K562 (cell line): Measurements from ENCODE around the gene SPATA20. TPM values are rescaled to one million over a fixed set of nuclear protein-coding genes. Genes with fewer than 3 reads are reported as not detected.
A peak's percentile ranks its signal among the peaks of the same experiment; 100 is the strongest.

ENCODE experiments used
- ATAC-seq: fragments of 200-7000 bp; cut with Tn5 transposase; 3 replicates; pipeline ENCODE4 v1.9.1; 2020; ENCODE audit warnings: moderate library complexity
- BruUV-seq: library from RNA; stranded (reverse); fragments of 400-500 nt; replicated peaks from 2 replicates; lab custom pipeline; 2021; lab: Mats Ljungman, UMichigan
- CTCF ChIA-PET: fragments of 300-600 bp; formaldehyde crosslinking; extraction: SDS; loops from one replicate; lab custom pipeline; 2021; ENCODE audit warnings: low intra/inter-chr PET ratio; lab: Yijun Ruan, JAX
- POLR2A ChIA-PET: fragments of 300-600, 350-650 bp; sonication (Branson Sonifier 250); formaldehyde crosslinking; extraction: SDS; loops from one replicate; lab custom pipeline; 2021; ENCODE audit warnings: antibody characterized with exemption, inconsistent platforms; lab: Yijun Ruan, JAX
- DNase-seq, 4 experiments: peaks; one replicate each; pipeline versions ENCODE4 v3.0.0 to v3.0.0-alpha.2; 2011 to 2018; ENCODE audit warnings: low spot score in 3 of 4, mixed read lengths in 3 of 4; ENCODE audit errors: extremely low read depth in 1 of 4
- FAIRE-seq: peaks from 2 replicates; lab custom pipeline; 2011; peaks lifted over from hg19 to GRCh38; lab: Jason Lieb, UNC
- H2AFZ ChIP-seq: 2 replicates; pipeline ENCODE4 v1.6.0; 2011; ENCODE audit warnings: low read depth, low read length, control low read depth, inconsistent platforms
- H3K27ac ChIP-seq: fragments of 200-600 bp; 3 replicates; pipeline ENCODE4 v1.8.0; 2011; ENCODE audit warnings: low read depth, mild to moderate bottlenecking, control low read depth, inconsistent platforms, low read length, moderate library complexity, mixed read lengths; ENCODE audit errors: extremely low read depth
- H3K27me3 ChIP-seq, 2 experiments: fragments of 300-600 bp in 1 of 2; 2 replicates in 1 of 2; 3 replicates in 1 of 2; pipeline versions ENCODE4 v1.6.0 to v1.8.0; 2011; ENCODE audit warnings: inconsistent platforms in 2 of 2, low read length in 2 of 2, mild to moderate bottlenecking in 1 of 2, mixed read lengths in 1 of 2, moderate library complexity in 1 of 2; ENCODE audit not compliant: control insufficient read depth in 2 of 2, insufficient read depth in 2 of 2
- H3K36me3 ChIP-seq: fragments of 300-600 bp; 3 replicates; pipeline ENCODE4 v1.8.0; 2011; ENCODE audit warnings: mild to moderate bottlenecking, low read length, inconsistent platforms; ENCODE audit not compliant: control insufficient read depth, insufficient read depth
- H3K4me1 ChIP-seq, 2 experiments: fragments of 200-600 bp in 1 of 2; replicated peaks in 1 of 2; 2 replicates in 1 of 2; 3 replicates in 1 of 2; pipeline versions ENCODE4 v1.5.1 to v1.8.0; 2011; ENCODE audit warnings: inconsistent platforms in 2 of 2, low read length in 2 of 2, mild to moderate bottlenecking in 1 of 2, mixed read lengths in 1 of 2, moderate library complexity in 1 of 2; ENCODE audit not compliant: control insufficient read depth in 2 of 2, insufficient read depth in 2 of 2
- H3K4me2 ChIP-seq: 2 replicates; pipeline ENCODE4 v1.6.1; 2011; ENCODE audit warnings: low read length, control low read depth, inconsistent platforms, mixed read lengths; ENCODE audit not compliant: insufficient read depth
- H3K4me3 ChIP-seq: fragments of 200-600 bp; sonication (generic), shearing (Covaris generic); 2 replicates; pipeline ENCODE4 v1.5.1; 2016; ENCODE audit warnings: control low read depth, inconsistent platforms
- H3K79me2 ChIP-seq: fragments of 200-600 bp; 3 replicates; pipeline ENCODE4 v1.8.0; 2011; ENCODE audit warnings: low read length, inconsistent platforms; ENCODE audit not compliant: control insufficient read depth, insufficient read depth
- H3K9ac ChIP-seq, 2 experiments: 2 replicates each; pipeline versions ENCODE4 v1.6.0 to v1.6.1; 2011; ENCODE audit warnings: low read depth in 2 of 2, low read length in 2 of 2, control low read depth in 1 of 2, inconsistent platforms in 1 of 2, mild to moderate bottlenecking in 1 of 2, mixed read lengths in 1 of 2; ENCODE audit not compliant: insufficient read depth in 1 of 2
- H3K9me1 ChIP-seq: one replicate; pipeline ENCODE4 v1.6.0; 2011; ENCODE audit warnings: inconsistent platforms, mild to moderate bottlenecking, low read length, moderate library complexity; ENCODE audit not compliant: control insufficient read depth, insufficient read depth
- H3K9me3 ChIP-seq: replicated peaks from 2 replicates; pipeline ENCODE4 v1.5.1; 2011; ENCODE audit warnings: low read depth, low read length, inconsistent platforms; ENCODE audit not compliant: control insufficient read depth, insufficient read depth
- H4K20me1 ChIP-seq: replicated peaks from 2 replicates; pipeline ENCODE4 v1.6.1; 2011; ENCODE audit warnings: low read length, inconsistent platforms, mixed read lengths; ENCODE audit not compliant: control insufficient read depth, insufficient read depth
- ASH1L ChIP-seq: fragments of 450-650 bp; IDR thresholded peaks from 2 replicates; pipeline ENCODE4 v1.6.1; 2018; ENCODE audit warnings: borderline replicate concordance, mild to moderate bottlenecking, low read depth; ENCODE audit not compliant: partially characterized antibody
- BHLHE40 ChIP-seq: IDR thresholded peaks from 2 replicates; pipeline ENCODE4 v1.6.1; 2011; ENCODE audit warnings: low read length, improper control_type of control experiment
- CHD2 ChIP-seq: IDR thresholded peaks from 2 replicates; pipeline ENCODE4 v1.6.1; 2011; ENCODE audit warnings: low read depth, low read length
- CXXC5 ChIP-seq: fragments of 250-450 bp; sonication (Bioruptor Pico); IDR thresholded peaks from 2 replicates; pipeline ENCODE4 v1.8.0; 2022; ENCODE audit warnings: inconsistent platforms, mild to moderate bottlenecking, moderate library complexity
- DACH1 ChIP-seq: fragments of 450-650 bp; IDR thresholded peaks from 2 replicates; pipeline ENCODE4 v1.6.1; 2018; ENCODE audit not compliant: partially characterized antibody
- E2F6 ChIP-seq, 2 experiments: IDR thresholded peaks; 2 replicates each; pipeline ENCODE4 v1.6.1; 2011; ENCODE audit warnings: borderline replicate concordance in 1 of 2, control low read depth in 1 of 2, low read depth in 1 of 2, low read length in 1 of 2, mild to moderate bottlenecking in 1 of 2, mixed read lengths in 1 of 2, moderate library complexity in 1 of 2; ENCODE audit not compliant: insufficient read depth in 1 of 2, insufficient read length in 1 of 2, poor library complexity in 1 of 2, severe bottlenecking in 1 of 2; ENCODE audit errors: extremely low read depth in 1 of 2
- ESRRA ChIP-seq: fragments of 450-650 bp; IDR thresholded peaks from 2 replicates; pipeline ENCODE4 v1.6.1; 2014; ENCODE audit warnings: low read depth, mild to moderate bottlenecking, moderate library complexity, borderline replicate concordance
- ETV5 ChIP-seq: sonication (generic); formaldehyde crosslinking; IDR thresholded peaks from 2 replicates; pipeline ENCODE4 v1.4.0; 2020; ENCODE audit warnings: low read depth, mild to moderate bottlenecking, missing genetic modification reagents
- FOS ChIP-seq: IDR thresholded peaks from 3 replicates; pipeline ENCODE4 v1.6.1; 2011; ENCODE audit not compliant: insufficient read length; ENCODE audit errors: extremely low read depth
- HNRNPLL ChIP-seq: fragments of 200-400 bp; formaldehyde crosslinking; IDR thresholded peaks from 2 replicates; pipeline ENCODE4 v1.6.1; 2017; ENCODE audit warnings: low read length, low read depth, mild to moderate bottlenecking; ENCODE audit not compliant: poor library complexity, severe bottlenecking
- LCOR ChIP-seq: sonication (generic); formaldehyde crosslinking; IDR thresholded peaks from 2 replicates; pipeline ENCODE4 v1.8.0; 2022; ENCODE audit warnings: mild to moderate bottlenecking, missing genetic modification reagents
- NFYB ChIP-seq: IDR thresholded peaks from 2 replicates; pipeline ENCODE4 v1.6.1; 2011; ENCODE audit warnings: mild to moderate bottlenecking, moderate library complexity; ENCODE audit not compliant: insufficient read length; ENCODE audit errors: extremely low read depth
- NRF1 ChIP-seq, 2 experiments: fragments of 450-650 bp; IDR thresholded peaks in 1 of 2; conservative IDR thresholded peaks in 1 of 2; 2 replicates each; pipeline ENCODE4 v1.6.1; 2014; ENCODE audit warnings: mild to moderate bottlenecking in 2 of 2
- SFPQ ChIP-seq: fragments of 200-400 bp; formaldehyde crosslinking; IDR thresholded peaks from 2 replicates; pipeline ENCODE4 v1.6.1; 2017; ENCODE audit warnings: mild to moderate bottlenecking, low read depth, low read length, moderate library complexity
- SNRNP70 ChIP-seq: fragments of 200-400 bp; formaldehyde crosslinking; optimal IDR thresholded peaks from 2 replicates; pipeline ENCODE3; 2017; ENCODE audit warnings: low read depth, low read length
- TEAD1 ChIP-seq, 2 experiments: fragments of 450-650 bp in 1 of 2; sonication (generic) in 1 of 2; formaldehyde crosslinking; IDR thresholded peaks; 2 replicates each; pipeline versions ENCODE4 v1.4.0 to v1.8.0; 2020 to 2022; ENCODE audit warnings: mild to moderate bottlenecking in 2 of 2, missing genetic modification reagents in 1 of 2
- ZBTB43 ChIP-seq: sonication (generic); formaldehyde crosslinking; IDR thresholded peaks from 2 replicates; pipeline ENCODE4 v1.8.0; 2023; ENCODE audit warnings: mild to moderate bottlenecking, missing genetic modification reagents
- WGBS: fragments of 100-300 bp; shearing (Covaris generic); methylation state at CpG from one replicate; pipeline ENCODE4 v1.1.6; 2016; ENCODE audit warnings: low coverage, mixed read lengths; ENCODE audit not compliant: insufficient coverage; ENCODE audit errors: missing lambda C conversion rate; 5-methylcytosine and 5-hydroxymethylcytosine counted together
- in situ Hi-C: fragments of 300-500 bp; cut with MboI; formaldehyde crosslinking; loops from 4 replicates; pipeline ENCODE4 v1.15.0; 2018; ENCODE audit warnings: inconsistent platforms, mixed read lengths
- intact Hi-C: fragments of 100-400 bp; cut with micrococcal nuclease; formaldehyde crosslinking; loops from 2 replicates; pipeline ENCODE4 v1.14.2; 2022
- polyA plus RNA-seq, 8 experiments: library from polyadenylated mRNA; depleted of rRNA in 4 of 8; stranded (reverse) in 5 of 8; unstranded in 3 of 8; fragments of >200 nt; fragmentation: Nextera tagmentation in 2 of 8; fragmentation: Illumina TruSeq in 1 of 8; extraction: Ambion mirVana in 2 of 8; extraction: Trizol in 1 of 8; gene quantifications; 2 replicates each; pipeline versions ENCODE4 v1.2.1 to v1.2.3, GENCODE V29; 2011 to 2014; ENCODE audit warnings: inconsistent platforms in 1 of 8, missing spikeins in 1 of 8
- total RNA-seq, 7 experiments: library from RNA; depleted of rRNA in 6 of 7; stranded (reverse); fragments of >200 nt in 6 of 7; fragmentation: Illumina TruSeq in 2 of 7; extraction: Trizol in 2 of 7; gene quantifications; 2 replicates each; pipeline versions ENCODE4 v1.2.1 to v1.2.3, GENCODE V29; 2011 to 2021; ENCODE audit warnings: low replicate concordance in 1 of 7

Gene SPATA20
- total and polyA plus RNA-seq, 9 of the 15 experiments (the other 6 are each of a cell fraction or from before 2014, with no cell fraction given) = 0.08 to 4.0 (median 1.5) TPM

- CTCF ChIA-PET = no interaction called here
- Histone ChIP-seq H3K9me3 (no peaks in the 10 kb centered on the region), H3K36me3 (no peaks in the 10 kb centered on the region), H4K20me1 (peaks cover 18% of the 10 kb centered on the region; the same call in 1 of the 2 replicates), H3K4me1 (peaks cover 9 to 38% of the 10 kb centered on the region in 2 experiments), H3K27me3 (peaks cover 25 to 54% of the 10 kb centered on the region in 2 experiments), H3K27ac (no peak within 1 kb of the TSS), H3K4me3 (peak within 1 kb of the TSS; percentile 37), H3K9ac (peak within 1 kb of the TSS in 1 of 2 experiments; percentile 75; a peak in 2 of 4 replicates), H3K9me1 (no peaks in the 10 kb centered on the region), H3K4me2 (peak within 1 kb of the TSS; percentile 68), H2AFZ (peak within 1 kb of the TSS; percentile 67), H3K79me2 (no peaks in the 10 kb centered on the region)
- DNase-seq = peak; percentile 91 to 99 (median 98)
- ATAC-seq = peak; percentile 99
- WGBS = under 1% methylated on average over 27 of the region's 56 CpGs
- intact Hi-C loops (no loop called here), in situ Hi-C loops (no loop called here)
- POLR2A ChIA-PET = interaction anchor here (0.5 to 1.6 kb wide), 9 partner anchors 9 to 594 kb away, joined by 3 to 7 read pairs (median 3); no protein-coding TSS in a partner anchor
- no TSS peak for BruUV-seq
- FAIRE-seq = peak; percentile 84
- TF ChIP-seq NFYB (peak; percentile 78), SFPQ (no peak), DACH1 (peak; percentile 33), SNRNP70 (no peak), ZBTB43 (CRISPR knock-in tag) (no peak), CXXC5 (peak; percentile 48), BHLHE40 (no peak), LCOR (CRISPR knock-in tag) (peak; percentile 48; the same call in 1 of the 2 replicates), ESRRA (peak; percentile 19; the same call in 1 of the 2 replicates), NRF1 (conservative IDR thresholded peaks at IDR 0.05 in 1 of 2, IDR thresholded peaks at IDR 0.05 in 1 of 2) (peak; percentile 73 to 76), ETV5 (CRISPR knock-in tag) (no peak), ASH1L (peak; percentile 61), HNRNPLL (peak; percentile 35), CHD2 (peak; percentile 70), TEAD1 (CRISPR knock-in tag; IDR thresholded peaks at IDR 0.05) (0 out of 4 replicates have a peak, but pooled peaks of 1 of the 2 experiments have one; percentile 14), E2F6 (IDR thresholded peaks at IDR 0.05; ENCODE audit: borderline replicate concordance in 1 of 2, extremely low read depth in 1 of 2, insufficient read depth in 1 of 2, insufficient read length in 1 of 2, low read depth in 1 of 2, low read length in 1 of 2, poor library complexity in 1 of 2, severe bottlenecking in 1 of 2) (peak in 1 of 2 experiments; percentile 46), FOS (peak; percentile 85)
Measured at GRCh38 chr17:50560185-50560824, 13.3 kb downstream of the SPATA20 start, which contains the start of gene CACNA1G. Gene CACNA1G, plus strand, starts transcription at chr17:50560715. Its CDS starts 745 bp downstream, at chr17:50561460.
